Subcutaneous abdominal adipose tissue (tissue), 5 donors: ENCODE measurements around the gene SWSAP1.

ENCODE experiments used
- H3K27ac ChIP-seq: one replicate; pipeline ENCODE4 v1.7.0; 2013; ENCODE audit warnings: low read depth, mild to moderate bottlenecking, inconsistent platforms, low read length, moderate library complexity
- H3K27me3 ChIP-seq, 5 donors: one replicate each; pipeline ENCODE4 v1.7.0; 2013; ENCODE audit warnings: low read length in 5 of 5, inconsistent platforms in 1 of 5; ENCODE audit not compliant: control insufficient read depth in 5 of 5, insufficient read depth in 4 of 5
- H3K36me3 ChIP-seq, 5 donors: one replicate each; pipeline ENCODE4 v1.7.0; 2013; ENCODE audit warnings: low read length in 5 of 5; ENCODE audit not compliant: control insufficient read depth in 5 of 5, insufficient read depth in 5 of 5
- H3K4me1 ChIP-seq, 5 donors: one replicate each; pipeline ENCODE4 v1.7.0; 2013; ENCODE audit warnings: low read length in 5 of 5, mild to moderate bottlenecking in 3 of 5, moderate library complexity in 1 of 5; ENCODE audit not compliant: control insufficient read depth in 5 of 5, insufficient read depth in 5 of 5
- H3K4me3 ChIP-seq, 5 donors: one replicate each; pipeline ENCODE4 v1.7.0; 2013; ENCODE audit warnings: low read length in 5 of 5, low read depth in 1 of 5
- H3K9ac ChIP-seq, 5 donors: one replicate each; pipeline ENCODE4 v1.7.0; 2013; ENCODE audit warnings: low read length in 5 of 5, mild to moderate bottlenecking in 4 of 5, moderate library complexity in 3 of 5
- H3K9me3 ChIP-seq, 5 donors: one replicate each; pipeline ENCODE4 v1.7.0; 2013; ENCODE audit warnings: low read length in 5 of 5; ENCODE audit not compliant: control insufficient read depth in 5 of 5
- donor health status: healthy.
- donor health status: healthy.
- donor health status: healthy.
- donor health status: healthy.
- donor health status: healthy.

The SWSAP1 gene

DNA sequence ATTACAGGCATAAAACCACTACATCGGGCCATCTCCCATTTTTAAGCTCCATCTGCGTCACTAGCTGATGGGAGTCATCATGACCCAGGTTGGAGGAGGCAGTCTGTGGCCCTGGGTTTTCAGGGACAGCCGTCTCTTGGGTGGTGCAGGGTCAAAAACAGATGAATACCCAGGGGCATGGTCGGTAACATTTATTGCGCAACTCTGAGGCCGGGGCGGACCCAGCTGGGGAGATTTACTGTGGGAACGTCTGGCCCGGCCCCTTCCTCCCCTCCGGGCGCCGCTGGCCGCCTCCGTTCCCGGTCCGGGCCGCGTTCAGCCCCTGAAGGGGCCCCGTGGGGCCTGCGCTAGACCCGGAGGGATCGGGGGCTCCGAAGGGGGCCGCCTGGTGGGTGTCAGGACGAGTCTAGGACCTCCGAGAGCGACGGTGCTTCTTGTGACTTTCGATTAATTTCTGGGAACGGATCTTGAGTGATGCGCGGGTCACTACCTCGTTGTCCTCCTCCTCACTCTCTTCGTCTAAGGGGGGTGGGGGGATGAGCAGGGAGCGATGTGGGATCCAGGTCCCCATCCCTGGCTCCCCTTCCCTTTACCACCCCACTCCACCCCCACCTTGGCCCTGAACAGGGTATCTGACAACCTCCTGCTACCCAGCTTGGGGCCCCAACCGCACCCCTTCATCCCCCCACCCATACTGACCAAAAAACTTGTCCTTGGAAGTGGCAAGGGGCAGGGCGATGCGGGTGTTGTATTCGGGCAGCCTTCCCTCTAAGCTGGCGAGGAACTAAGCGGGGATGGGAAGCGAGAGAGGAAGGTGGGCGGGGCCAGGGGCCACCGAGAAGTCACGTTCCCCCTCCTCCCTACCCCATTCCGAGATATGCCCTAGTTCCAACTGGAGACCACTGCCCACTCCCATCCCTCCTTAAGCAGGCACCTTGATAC is 46.2 kb downstream of the SWSAP1 start:
- Histone ChIP-seq H3K36me3 (no peaks in the 10 kb centered on the region), H3K4me3 (peak overlapping the region; percentile 19 to 62 (median 55)), H3K4me1 (peaks cover 0 to 45% (median 42%) of the 10 kb centered on the region in 5 donors), H3K27me3 (peaks cover 13 to 41% (median 29%) of the 10 kb centered on the region in 5 donors), H3K9me3 (no peaks in the 10 kb centered on the region), H3K9ac (peak overlapping the region in 3 of 5 donors; percentile 3 to 51 (median 23)), H3K27ac (no peak overlapping the region)

DNA sequence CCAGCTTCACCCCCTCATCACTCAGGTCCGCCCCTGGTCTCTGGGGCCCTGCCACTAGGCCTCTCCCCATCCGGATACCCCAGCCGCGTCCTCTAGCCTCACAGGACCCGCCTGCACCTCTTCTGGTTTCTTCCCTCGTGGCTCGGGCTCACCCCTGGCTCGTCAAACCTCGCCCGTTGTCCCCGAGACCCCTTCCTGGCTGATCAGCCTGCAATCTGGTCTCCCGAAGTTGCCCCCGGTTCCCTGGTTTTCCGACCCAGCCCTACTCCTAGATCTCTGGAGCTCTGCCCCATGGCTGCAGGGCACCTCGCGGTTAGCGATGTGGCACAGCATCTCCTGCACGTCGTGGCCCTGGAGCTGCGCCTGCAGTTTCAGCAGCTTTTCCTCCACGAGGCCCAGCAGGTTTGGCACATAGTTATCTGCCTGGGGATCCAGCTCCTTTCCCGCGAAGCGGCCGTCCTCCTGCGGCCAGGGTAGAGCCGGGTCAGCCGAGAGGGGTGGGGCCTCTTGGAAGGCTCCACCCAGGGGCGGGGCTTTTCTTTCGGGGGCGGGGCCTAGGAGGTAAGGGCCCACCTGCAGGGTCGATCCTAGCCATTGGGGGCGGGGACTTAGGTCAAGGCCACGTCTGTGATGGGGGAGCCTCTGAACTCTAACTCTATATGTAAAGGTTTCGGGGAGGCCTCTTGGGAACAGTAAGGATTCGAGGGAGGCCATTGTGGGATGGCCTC is 47.1 kb downstream of the SWSAP1 start:
- no peak overlapping the region for H3K27ac ChIP-seq
- H3K4me1 ChIP-seq: peaks cover 0 to 45% (median 42%) of the 10 kb centered on the region in 5 donors
- peaks cover 13 to 41% (median 29%) of the 10 kb centered on the region in 5 donors for H3K27me3 ChIP-seq
- no peaks in the 10 kb centered on the region for H3K36me3 ChIP-seq
- H3K4me3 ChIP-seq: peak overlapping the region in 4 of 5 donors; percentile 33 to 62 (median 54)
- H3K9ac ChIP-seq: no peak overlapping the region
- H3K9me3 ChIP-seq: no peaks in the 10 kb centered on the region

DNA sequence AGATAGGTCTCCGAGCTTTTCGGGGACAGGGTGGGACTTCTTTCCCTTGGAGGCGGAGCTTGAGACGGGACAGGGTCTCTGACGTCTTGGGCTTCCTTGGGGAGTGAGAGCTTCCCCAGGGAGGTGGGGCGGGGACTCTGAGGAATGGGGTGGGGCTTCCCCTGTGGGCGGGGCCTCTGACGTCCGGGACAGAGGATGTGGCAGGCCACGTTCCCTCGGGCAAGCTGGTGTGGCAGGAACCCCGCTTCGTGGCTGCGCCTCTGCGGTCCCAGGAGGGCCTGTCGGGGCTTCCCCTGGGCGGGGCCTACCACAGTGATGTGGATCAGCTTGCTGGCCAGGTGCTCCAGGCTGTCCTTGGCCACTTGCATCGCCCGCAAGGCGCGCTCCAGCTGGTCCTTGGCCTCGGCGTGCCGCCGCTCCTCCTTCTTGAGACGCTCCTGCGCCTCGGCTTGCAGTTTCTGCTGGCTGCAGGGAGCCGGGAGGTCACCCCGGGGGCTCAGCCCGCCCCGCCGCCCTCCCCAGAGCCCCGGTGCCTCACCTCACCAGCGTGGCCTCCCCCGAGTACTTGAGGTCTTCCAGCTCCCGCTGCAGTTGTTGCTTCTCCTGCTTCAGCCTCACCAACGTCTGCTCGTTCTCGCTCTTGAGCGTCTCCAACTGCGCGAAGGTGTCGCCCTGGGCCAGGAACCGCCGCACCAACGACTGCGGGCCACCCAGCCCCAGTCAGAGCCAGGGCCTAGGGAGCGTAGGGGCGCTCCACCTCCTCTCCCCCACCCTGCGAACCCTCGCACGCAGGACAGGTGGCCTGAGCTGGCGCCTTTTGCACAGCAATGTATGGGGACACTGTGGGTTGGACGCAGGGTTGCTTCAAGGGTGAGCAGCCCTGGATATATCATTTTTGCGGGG is 47.9 kb downstream of the SWSAP1 start:
- Histone ChIP-seq H3K27ac (no peak overlapping the region), H3K4me1 (peaks cover 0 to 45% (median 42%) of the 10 kb centered on the region in 5 donors), H3K9ac (peak overlapping the region in 1 of 5 donors; percentile 20), H3K4me3 (peak overlapping the region in 4 of 5 donors; percentile 22 to 62 (median 44)), H3K27me3 (peaks cover 13 to 41% (median 28%) of the 10 kb centered on the region in 5 donors), H3K9me3 (no peaks in the 10 kb centered on the region), H3K36me3 (no peaks in the 10 kb centered on the region)

DNA sequence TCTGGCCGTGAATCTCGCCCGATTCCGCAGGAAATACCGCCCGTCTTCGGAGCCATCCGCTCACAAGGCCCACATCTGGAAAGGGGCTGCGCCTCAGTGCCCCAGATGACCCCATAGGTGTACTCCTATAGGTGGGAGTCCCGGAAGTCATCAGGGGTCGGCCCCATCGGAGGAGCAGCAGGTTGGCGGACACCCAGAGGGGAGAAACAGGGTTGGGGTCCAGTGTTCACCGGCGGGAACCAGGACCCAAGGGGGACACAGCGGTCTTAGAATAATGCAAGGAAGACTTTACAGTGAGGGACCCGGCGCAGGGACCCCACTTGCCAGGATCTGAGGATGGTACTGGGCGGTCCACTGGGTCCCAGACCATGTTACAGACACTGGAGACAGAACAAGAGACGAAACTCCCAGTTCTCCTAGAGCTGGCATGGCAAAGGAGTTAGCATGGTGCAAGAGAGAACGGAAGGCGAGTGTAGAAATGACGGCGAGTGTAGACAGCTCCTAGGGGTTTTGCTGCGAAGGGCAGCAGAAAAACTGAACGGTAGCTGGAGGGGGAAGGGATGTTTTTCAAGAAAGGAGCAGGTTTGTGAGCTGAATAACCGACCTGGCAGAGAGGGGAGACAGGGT is 48.8 kb downstream of the SWSAP1 start:
- Histone ChIP-seq H3K36me3 (no peaks in the 10 kb centered on the region), H3K9me3 (no peaks in the 10 kb centered on the region), H3K9ac (no peak overlapping the region), H3K4me3 (no peak overlapping the region), H3K27ac (no peak overlapping the region), H3K27me3 (peaks cover 13 to 41% (median 28%) of the 10 kb centered on the region in 5 donors), H3K4me1 (peaks cover 0 to 43% (median 41%) of the 10 kb centered on the region in 5 donors)

DNA sequence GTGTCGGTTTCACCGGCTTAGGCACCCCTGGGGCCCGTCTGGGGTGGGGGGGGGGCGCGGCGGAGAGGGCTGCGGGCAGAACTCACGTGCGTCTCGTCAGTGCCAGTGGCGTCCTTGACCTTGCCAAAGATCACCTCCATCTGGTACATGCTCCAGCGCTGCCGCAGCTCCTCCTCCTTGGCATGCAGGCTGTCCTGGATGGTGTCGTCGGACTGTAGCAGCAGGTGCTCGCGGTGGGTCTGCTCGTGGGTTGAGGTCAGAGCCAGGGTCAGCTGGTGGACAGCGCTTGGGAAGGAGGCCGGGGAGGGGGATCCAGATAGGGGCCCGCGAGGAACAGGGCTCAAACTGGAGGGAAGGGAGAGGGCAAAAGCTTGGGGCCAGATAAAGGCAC is 49.3 kb downstream of the SWSAP1 start:
- H3K27ac ChIP-seq: no peak overlapping the region
- no peaks in the 10 kb centered on the region for H3K9me3 ChIP-seq
- no peaks in the 10 kb centered on the region for H3K36me3 ChIP-seq
- H3K4me1 ChIP-seq: peaks cover 0 to 38% (median 36%) of the 10 kb centered on the region in 5 donors
- no peak overlapping the region for H3K9ac ChIP-seq
- peaks cover 13 to 37% (median 28%) of the 10 kb centered on the region in 5 donors for H3K27me3 ChIP-seq
- H3K4me3 ChIP-seq: no peak overlapping the region
